HFFc6 (cell line): ENCODE measurements around the gene TTLL3. TPM values are rescaled to one million over a fixed set of nuclear protein-coding genes. Genes with fewer than 3 reads are reported as not detected.
A peak's percentile ranks its signal among the peaks of the same experiment; 100 is the strongest.

Source experiments
- DNase-seq: peaks from one replicate; pipeline ENCODE4 v3.0.0-alpha.2; 2018
- H3K27ac Mint-ChIP-seq: 2 replicates; pipeline ENCODE4 v1.8.0; 2020; ENCODE audit warnings: mild to moderate bottlenecking, mixed read lengths
- H3K27me3 Mint-ChIP-seq: 2 replicates; pipeline ENCODE4 v1.8.0; 2021; ENCODE audit warnings: mild to moderate bottlenecking, moderate library complexity, mixed read lengths; ENCODE audit not compliant: insufficient read depth
- H3K36me3 Mint-ChIP-seq: 2 replicates; pipeline ENCODE4 v1.8.0; 2021; ENCODE audit warnings: low read depth, mixed read lengths
- H3K4me1 Mint-ChIP-seq: 2 replicates; pipeline ENCODE4 v1.8.0; 2020; ENCODE audit warnings: low read depth, mixed read lengths
- H3K4me3 Mint-ChIP-seq: 2 replicates; pipeline ENCODE4 v1.8.0; 2020; ENCODE audit warnings: mild to moderate bottlenecking, moderate library complexity, mixed read lengths
- H3K9me3 Mint-ChIP-seq: 2 replicates; pipeline ENCODE4 v1.8.0; 2020; ENCODE audit warnings: mild to moderate bottlenecking, mixed read lengths
- total RNA-seq, 6 experiments: library from RNA; stranded (reverse); fragmentation: NEBNext Ultra II Directional; extraction: Animal tissue kit (Norgen Biotek cat#: 25700); gene quantifications; 2 replicates in 1 of 6; 3 replicates in 5 of 6; pipeline ENCODE4 v1.2.3, GENCODE V29; 2021
- TF ChIP-seq, protein P1 (sequence below): fragments of 200-600 bp; sonication (generic); IDR thresholded peaks from 2 replicates; pipeline ENCODE4 v1.5.0; 2021; ENCODE audit warnings: antibody characterized with exemption, mild to moderate bottlenecking

Gene TTLL3
- total RNA-seq, 6 experiments from 2014 or later, result 14.1 to 20.5 (median 16.0) TPM

GRCh38 chr3:9786209-9786739 is 23.8 kb upstream of the TTLL3 start:
- Mint-ChIP-seq H3K27me3 (peaks cover 2% of the 10 kb centered on the region), H3K4me3 (no peak overlapping the region), H3K9me3 (no peaks in the 10 kb centered on the region), H3K36me3 (peaks cover 36% of the 10 kb centered on the region), H3K4me1 (peaks cover 12% of the 10 kb centered on the region), H3K27ac (no peak overlapping the region)
- no peak for DNase-seq
- TF ChIP-seq, protein P1, sequence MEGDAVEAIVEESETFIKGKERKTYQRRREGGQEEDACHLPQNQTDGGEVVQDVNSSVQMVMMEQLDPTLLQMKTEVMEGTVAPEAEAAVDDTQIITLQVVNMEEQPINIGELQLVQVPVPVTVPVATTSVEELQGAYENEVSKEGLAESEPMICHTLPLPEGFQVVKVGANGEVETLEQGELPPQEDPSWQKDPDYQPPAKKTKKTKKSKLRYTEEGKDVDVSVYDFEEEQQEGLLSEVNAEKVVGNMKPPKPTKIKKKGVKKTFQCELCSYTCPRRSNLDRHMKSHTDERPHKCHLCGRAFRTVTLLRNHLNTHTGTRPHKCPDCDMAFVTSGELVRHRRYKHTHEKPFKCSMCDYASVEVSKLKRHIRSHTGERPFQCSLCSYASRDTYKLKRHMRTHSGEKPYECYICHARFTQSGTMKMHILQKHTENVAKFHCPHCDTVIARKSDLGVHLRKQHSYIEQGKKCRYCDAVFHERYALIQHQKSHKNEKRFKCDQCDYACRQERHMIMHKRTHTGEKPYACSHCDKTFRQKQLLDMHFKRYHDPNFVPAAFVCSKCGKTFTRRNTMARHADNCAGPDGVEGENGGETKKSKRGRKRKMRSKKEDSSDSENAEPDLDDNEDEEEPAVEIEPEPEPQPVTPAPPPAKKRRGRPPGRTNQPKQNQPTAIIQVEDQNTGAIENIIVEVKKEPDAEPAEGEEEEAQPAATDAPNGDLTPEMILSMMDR, result no peak

DNA sequence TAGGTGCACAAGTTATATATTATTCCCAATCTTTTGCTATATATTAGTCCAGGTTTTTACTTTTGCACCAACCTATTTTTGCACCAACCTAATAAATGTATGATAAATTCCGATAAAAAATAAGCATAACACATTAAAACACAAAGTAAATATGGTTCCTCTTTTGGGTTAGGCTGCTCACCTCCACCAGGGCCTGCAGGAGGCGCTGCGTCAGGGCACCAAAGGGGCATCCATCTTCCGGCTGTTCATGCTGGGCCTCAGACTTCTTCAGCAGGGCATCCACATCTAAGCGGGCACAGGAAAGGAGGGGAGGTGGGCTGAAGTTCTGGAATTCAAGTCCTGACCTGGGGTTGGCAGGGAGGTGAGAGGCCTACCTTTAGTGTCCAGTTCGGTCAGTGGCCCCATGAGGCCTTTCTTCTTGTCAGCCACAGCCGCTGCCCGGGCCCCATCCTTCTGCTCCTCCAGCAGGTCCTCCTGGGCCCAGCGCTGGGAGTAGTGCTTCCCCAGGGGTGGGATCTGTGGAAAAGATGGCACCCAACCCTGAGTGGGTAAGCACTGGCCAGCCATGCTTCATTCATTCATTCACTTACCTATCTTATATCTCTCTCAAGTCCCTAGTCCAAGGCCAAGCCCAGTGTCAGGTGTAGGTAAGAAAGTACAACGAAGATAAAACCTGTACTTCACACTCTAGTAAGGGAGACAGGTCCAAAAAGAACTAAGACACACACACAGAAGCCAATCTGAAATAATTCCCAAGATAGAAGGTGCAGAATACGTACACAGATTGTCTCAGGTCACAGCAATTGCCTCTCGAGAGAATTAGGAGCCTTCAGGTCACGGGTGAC is 23.0 kb upstream of the TTLL3 start:
- peaks cover 2% of the 10 kb centered on the region for H3K27me3 Mint-ChIP-seq
- H3K9me3 Mint-ChIP-seq, result no peaks in the 10 kb centered on the region
- no peak overlapping the region for H3K27ac Mint-ChIP-seq
- H3K4me3 Mint-ChIP-seq, result no peak overlapping the region
- peaks cover 36% of the 10 kb centered on the region for H3K36me3 Mint-ChIP-seq
- TF ChIP-seq, protein P1, result peak; percentile 74
- no peak for DNase-seq
- peaks cover 19% of the 10 kb centered on the region for H3K4me1 Mint-ChIP-seq

DNA sequence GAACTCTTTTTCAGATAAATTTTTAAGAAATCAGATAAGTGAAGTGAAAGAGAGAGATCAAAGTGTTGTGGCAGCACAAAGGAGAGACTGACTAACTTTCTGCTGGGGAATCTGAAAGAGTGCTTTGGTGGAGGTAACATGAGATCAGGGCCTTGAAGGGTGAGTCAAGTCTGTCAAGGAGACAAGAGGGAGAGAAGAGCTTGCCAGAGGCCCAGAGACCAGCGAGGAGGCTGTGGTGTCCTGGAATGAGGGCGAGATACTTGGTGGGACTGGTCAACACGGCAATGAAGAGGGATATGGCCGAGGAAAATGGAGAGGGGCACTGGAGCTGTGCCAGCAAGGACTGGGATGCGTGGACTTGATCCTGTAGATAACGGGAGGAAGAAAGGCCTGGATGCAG is 22.3 kb upstream of the TTLL3 start:
- Mint-ChIP-seq H3K27me3 (peaks cover 2% of the 10 kb centered on the region), H3K27ac (peak overlapping the region; percentile 1; the same call in 1 of the 2 replicates), H3K36me3 (peaks cover 36% of the 10 kb centered on the region), H3K4me3 (no peak overlapping the region), H3K4me1 (peaks cover 20% of the 10 kb centered on the region), H3K9me3 (no peaks in the 10 kb centered on the region)
- DNase-seq, result no peak
- TF ChIP-seq, protein P1, result no peak

- H3K27ac Mint-ChIP-seq, result peak overlapping the region; percentile 100
- no peak for DNase-seq
Observed at GRCh38 chr3:9791127-9791526, 18.9 kb upstream of the TTLL3 start.

GRCh38 chr3:9791790-9792404 is 18.2 kb upstream of the TTLL3 start:
- Mint-ChIP-seq H3K27me3 (peaks cover 2% of the 10 kb centered on the region), H3K4me1 (peaks cover 38% of the 10 kb centered on the region), H3K36me3 (peaks cover 46% of the 10 kb centered on the region), H3K27ac (peak overlapping the region; percentile 100), H3K9me3 (no peaks in the 10 kb centered on the region), H3K4me3 (peak overlapping the region; percentile 94)
- TF ChIP-seq, protein P1, result no peak
- no peak for DNase-seq

More at GRCh38 chr3:9791127-9791526, 18.9 kb upstream of the TTLL3 start:
- TF ChIP-seq, protein P1, result no peak
- peaks cover 2% of the 10 kb centered on the region for H3K27me3 Mint-ChIP-seq
- peaks cover 38% of the 10 kb centered on the region for H3K4me1 Mint-ChIP-seq
- H3K36me3 Mint-ChIP-seq, result peaks cover 53% of the 10 kb centered on the region
- H3K4me3 Mint-ChIP-seq, result peak overlapping the region; percentile 94
- no peaks in the 10 kb centered on the region for H3K9me3 Mint-ChIP-seq
